Measurements from ENCODE around the gene SLC2A8. TPM values are rescaled to one million over a fixed set of nuclear protein-coding genes. Genes with fewer than 3 reads are reported as not detected.

Gene SLC2A8
- total RNA-seq, 1 donor from 2014 or later, result 14.1 TPM

DNA sequence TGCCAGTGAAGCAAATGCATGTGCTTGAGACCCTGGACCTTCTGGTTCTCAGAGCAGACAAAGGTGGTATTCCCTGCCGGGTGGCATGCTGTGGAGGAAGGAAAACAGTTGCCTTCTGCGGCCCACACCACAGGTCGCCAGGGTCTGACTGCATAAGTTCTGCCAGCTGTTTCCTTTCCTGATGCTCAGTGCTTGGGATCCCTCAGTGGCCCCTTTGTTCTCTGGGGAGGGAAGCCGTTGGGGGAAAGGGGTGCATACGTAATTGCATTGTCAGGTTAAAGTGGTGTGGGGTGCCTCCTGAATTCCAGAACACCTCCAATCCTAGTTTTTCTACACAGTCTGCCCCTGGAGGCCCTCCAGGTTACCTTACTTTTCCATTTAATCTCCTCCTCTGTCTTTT lies 43.1 kb upstream of the SLC2A8 start:
- TF ChIP-seq CTCF (IDR thresholded peaks at IDR 0.05), result no peak
- H3K9me3 Mint-ChIP-seq (ENCODE audit: low read depth), result no peaks in the 10 kb centered on the region
- H3K36me3 Mint-ChIP-seq (ENCODE audit: low read depth), result peaks cover 1% of the 10 kb centered on the region
- no peaks in the 10 kb centered on the region for H3K4me1 Mint-ChIP-seq (ENCODE audit: low read depth)
- H3K4me3 Mint-ChIP-seq (ENCODE audit: unreplicated experiment), result no peak overlapping the region
- no peak for DNase-seq (ENCODE audit: low spot score)
- H3K27me3 Mint-ChIP-seq (ENCODE audit: low read depth), result no peaks in the 10 kb centered on the region
- no peak overlapping the region for H3K27ac Mint-ChIP-seq (ENCODE audit: unreplicated experiment)

GRCh38 chr9:127356906-127357305 lies 40.1 kb upstream of the SLC2A8 start:
- no peak overlapping the region for H3K27ac Mint-ChIP-seq (ENCODE audit: unreplicated experiment)
- DNase-seq (ENCODE audit: low spot score), result no peak
- TF ChIP-seq CTCF (IDR thresholded peaks at IDR 0.05), result no peak
- no peaks in the 10 kb centered on the region for H3K9me3 Mint-ChIP-seq (ENCODE audit: low read depth)
- H3K4me1 Mint-ChIP-seq (ENCODE audit: low read depth), result peaks cover 6% of the 10 kb centered on the region
- no peaks in the 10 kb centered on the region for H3K27me3 Mint-ChIP-seq (ENCODE audit: low read depth)
- peaks cover 1% of the 10 kb centered on the region for H3K36me3 Mint-ChIP-seq (ENCODE audit: low read depth)
- H3K4me3 Mint-ChIP-seq (ENCODE audit: unreplicated experiment), result no peak overlapping the region

- no peak for TF ChIP-seq CTCF (IDR thresholded peaks at IDR 0.05)
- H3K27me3 Mint-ChIP-seq (ENCODE audit: low read depth), result no peaks in the 10 kb centered on the region
- peaks cover 6% of the 10 kb centered on the region for H3K4me1 Mint-ChIP-seq (ENCODE audit: low read depth)
Measured at GRCh38 chr9:127358023-127358535, 38.9 kb upstream of the SLC2A8 start.

GRCh38 chr9:127358770-127359169 lies 38.2 kb upstream of the SLC2A8 start:
- Mint-ChIP-seq H3K27me3 (ENCODE audit: low read depth) (no peaks in the 10 kb centered on the region), H3K36me3 (ENCODE audit: low read depth) (peaks cover 1% of the 10 kb centered on the region)
- TF ChIP-seq CTCF (IDR thresholded peaks at IDR 0.05), result no peak

More at GRCh38 chr9:127358023-127358535, 38.9 kb upstream of the SLC2A8 start:
- no peak overlapping the region for H3K27ac Mint-ChIP-seq (ENCODE audit: unreplicated experiment)
- no peak for DNase-seq (ENCODE audit: low spot score)
- peaks cover 1% of the 10 kb centered on the region for H3K36me3 Mint-ChIP-seq (ENCODE audit: low read depth)
- H3K4me3 Mint-ChIP-seq (ENCODE audit: unreplicated experiment), result no peak overlapping the region
- no peaks in the 10 kb centered on the region for H3K9me3 Mint-ChIP-seq (ENCODE audit: low read depth)

GRCh38 chr9:127360250-127360649 lies 36.7 kb upstream of the SLC2A8 start:
- Mint-ChIP-seq H3K9me3 (ENCODE audit: low read depth) (no peaks in the 10 kb centered on the region), H3K4me3 (ENCODE audit: unreplicated experiment) (no peak overlapping the region), H3K27me3 (ENCODE audit: low read depth) (no peaks in the 10 kb centered on the region), H3K36me3 (ENCODE audit: low read depth) (peaks cover 5% of the 10 kb centered on the region), H3K4me1 (ENCODE audit: low read depth) (peaks cover 6% of the 10 kb centered on the region), H3K27ac (ENCODE audit: unreplicated experiment) (no peak overlapping the region)
- DNase-seq (ENCODE audit: low spot score), result no peak
- TF ChIP-seq CTCF (IDR thresholded peaks at IDR 0.05), result no peak

More at GRCh38 chr9:127358770-127359169, 38.2 kb upstream of the SLC2A8 start:
- H3K9me3 Mint-ChIP-seq (ENCODE audit: low read depth), result no peaks in the 10 kb centered on the region
- no peak overlapping the region for H3K27ac Mint-ChIP-seq (ENCODE audit: unreplicated experiment)
- DNase-seq (ENCODE audit: low spot score), result no peak
- no peak overlapping the region for H3K4me3 Mint-ChIP-seq (ENCODE audit: unreplicated experiment)
- peaks cover 6% of the 10 kb centered on the region for H3K4me1 Mint-ChIP-seq (ENCODE audit: low read depth)
